PFSK-1 (cell line): ENCODE data around the gene CNTNAP2.

Experiments used
- POLR2AphosphoS5 ChIP-seq: IDR thresholded peaks from 2 replicates; pipeline ENCODE4 v1.6.1; 2012; ENCODE audit warnings: low read depth, mild to moderate bottlenecking, control low read depth, low read length, moderate library complexity
- REST ChIP-seq, 2 experiments: IDR thresholded peaks; 2 replicates each; pipeline versions ENCODE4 v1.6.1 to v1.8.0; 2011 to 2012; ENCODE audit warnings: low read depth in 2 of 2, low read length in 2 of 2, control low read depth in 1 of 2, inconsistent platforms in 1 of 2, mild to moderate bottlenecking in 1 of 2, moderate library complexity in 1 of 2; ENCODE audit not compliant: insufficient read depth in 1 of 2
- SIN3A ChIP-seq: IDR thresholded peaks from 2 replicates; pipeline ENCODE4 v1.6.1; 2012; ENCODE audit warnings: mild to moderate bottlenecking, low read length, moderate library complexity, borderline replicate concordance; ENCODE audit not compliant: insufficient read depth

DNA sequence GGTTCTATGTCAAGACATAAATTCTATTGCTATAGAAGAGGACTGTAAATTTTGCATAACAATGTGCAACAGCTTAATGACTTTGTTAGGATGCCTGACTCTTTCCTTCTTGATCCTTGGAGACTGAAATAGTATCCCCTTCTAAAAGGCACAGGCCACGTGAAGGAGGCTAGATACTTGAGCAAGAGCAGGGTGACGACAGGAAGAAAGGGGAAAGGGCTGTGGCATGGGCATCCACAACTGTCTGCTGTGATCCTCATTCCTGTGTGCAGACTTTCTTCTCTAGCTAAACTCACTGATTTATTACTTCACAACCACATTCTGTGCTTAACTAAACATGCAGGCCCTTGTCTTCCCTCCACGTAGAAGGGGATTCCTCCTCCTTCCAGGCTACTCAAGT lies 1362.2 kb downstream of the CNTNAP2 start:
- TF ChIP-seq REST (IDR thresholded peaks at IDR 0.05; ENCODE audit: insufficient read depth in 1 of 2, low read depth in 2 of 2, low read length in 2 of 2) (no peak), POLR2AphosphoS5 (no peak), SIN3A (no peak)
